Stimulated activated CD4-positive, alpha-beta T cell treated with anti-CD3 and anti-CD28 coated beads, Interleukin-4, amount 100 ng/mL, for 24 hours (primary cell): ENCODE results near the gene NOP56.

Source experiments
- DNase-seq: peaks from one replicate; pipeline ENCODE4 v3.0.0-alpha.2; 2020

Gene NOP56

GRCh38 chr20:2651772-2652723, at the start of gene NOP56:
NOP56 (plus strand) TSS chr20:2652632; CDS start chr20:2652661, 29 bp downstream.
- DNase-seq = peak; percentile 95

GRCh38 chr20:2602746-2603145, 49.7 kb upstream of the NOP56 start:
- DNase-seq = no peak

GRCh38 chr20:2603816-2604505, 48.5 kb upstream of the NOP56 start:
- DNase-seq = no peak

- DNase-seq = no peak
Observed at GRCh38 chr20:2604506-2604835, 48.0 kb upstream of the NOP56 start.

- no peak for DNase-seq
Observed at GRCh38 chr20:2606507-2607006, 45.9 kb upstream of the NOP56 start.

- DNase-seq = no peak
Observed at GRCh38 chr20:2610326-2610725, 42.1 kb upstream of the NOP56 start.

GRCh38 chr20:2610941-2611720, 41.3 kb upstream of the NOP56 start:
- no peak for DNase-seq

GRCh38 chr20:2612073-2612472, 40.4 kb upstream of the NOP56 start:
- no peak for DNase-seq

- no peak for DNase-seq
Observed at GRCh38 chr20:2616634-2617033, 35.8 kb upstream of the NOP56 start.

GRCh38 chr20:2617099-2617714, 35.2 kb upstream of the NOP56 start:
- no peak for DNase-seq

- no peak for DNase-seq
Observed at GRCh38 chr20:2618815-2619214, 33.6 kb upstream of the NOP56 start.

- DNase-seq = no peak
Observed at GRCh38 chr20:2619337-2619736, 33.1 kb upstream of the NOP56 start.

GRCh38 chr20:2619961-2620595, 32.4 kb upstream of the NOP56 start:
- no peak for DNase-seq

- DNase-seq = no peak
Observed at GRCh38 chr20:2624190-2624589, 28.2 kb upstream of the NOP56 start.

- no peak for DNase-seq
Observed at GRCh38 chr20:2625062-2625461, 27.4 kb upstream of the NOP56 start.

GRCh38 chr20:2626853-2627541, 25.4 kb upstream of the NOP56 start:
- no peak for DNase-seq

- no peak for DNase-seq
Observed at GRCh38 chr20:2631228-2631627, 21.2 kb upstream of the NOP56 start.

- no peak for DNase-seq
Observed at GRCh38 chr20:2633381-2633780, 19.1 kb upstream of the NOP56 start.

GRCh38 chr20:2637246-2637645, 15.2 kb upstream of the NOP56 start:
- no peak for DNase-seq

GRCh38 chr20:2640260-2640659, 12.2 kb upstream of the NOP56 start:
- DNase-seq = no peak

GRCh38 chr20:2640899-2641298, 11.5 kb upstream of the NOP56 start:
- no peak for DNase-seq

- no peak for DNase-seq
Observed at GRCh38 chr20:2643708-2644107, 8.7 kb upstream of the NOP56 start.
